ENCODE measurements around the gene S100PBP.

GRCh38 chr1:32868806-32869455, 51.5 kb downstream of the S100PBP start:
- TF ChIP-seq, protein P1, sequence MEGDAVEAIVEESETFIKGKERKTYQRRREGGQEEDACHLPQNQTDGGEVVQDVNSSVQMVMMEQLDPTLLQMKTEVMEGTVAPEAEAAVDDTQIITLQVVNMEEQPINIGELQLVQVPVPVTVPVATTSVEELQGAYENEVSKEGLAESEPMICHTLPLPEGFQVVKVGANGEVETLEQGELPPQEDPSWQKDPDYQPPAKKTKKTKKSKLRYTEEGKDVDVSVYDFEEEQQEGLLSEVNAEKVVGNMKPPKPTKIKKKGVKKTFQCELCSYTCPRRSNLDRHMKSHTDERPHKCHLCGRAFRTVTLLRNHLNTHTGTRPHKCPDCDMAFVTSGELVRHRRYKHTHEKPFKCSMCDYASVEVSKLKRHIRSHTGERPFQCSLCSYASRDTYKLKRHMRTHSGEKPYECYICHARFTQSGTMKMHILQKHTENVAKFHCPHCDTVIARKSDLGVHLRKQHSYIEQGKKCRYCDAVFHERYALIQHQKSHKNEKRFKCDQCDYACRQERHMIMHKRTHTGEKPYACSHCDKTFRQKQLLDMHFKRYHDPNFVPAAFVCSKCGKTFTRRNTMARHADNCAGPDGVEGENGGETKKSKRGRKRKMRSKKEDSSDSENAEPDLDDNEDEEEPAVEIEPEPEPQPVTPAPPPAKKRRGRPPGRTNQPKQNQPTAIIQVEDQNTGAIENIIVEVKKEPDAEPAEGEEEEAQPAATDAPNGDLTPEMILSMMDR (IDR thresholded peaks at IDR 0.05; ENCODE audit: extremely low read depth in 1 of 2, insufficient read depth in 1 of 2, low read depth in 1 of 2, low read length in 2 of 2): no peak
- TF ChIP-seq POLR2A (IDR thresholded peaks at IDR 0.05; ENCODE audit: low read depth, low read length) (no peak), MYC (IDR thresholded peaks at IDR 0.05; ENCODE audit: low read depth, low read length) (no peak)
